Renal cortical epithelial cell (primary cell): ENCODE data around the gene PLCXD1. TPM values are rescaled to one million over a fixed set of nuclear protein-coding genes. Genes with fewer than 3 reads are reported as not detected.
"Not testable (repeated sequence)": the region's sequence is repeated elsewhere in the genome, so short reads cannot be mapped to it uniquely, and the experiment has no call there.

Source experiments
- DNase-seq: peaks from one replicate; pipeline ENCODE4 v3.0.0-alpha.2; 2011; ENCODE audit warnings: low read depth
- total RNA-seq: library from RNA; depleted of rRNA; stranded (reverse); fragments of >200 nt; gene quantifications from 2 replicates; pipeline ENCODE4 v1.2.3, GENCODE V29; 2014

Gene PLCXD1
- total RNA-seq: 10.4 and 20.8 TPM in 2 replicates

GRCh38 chrX:281166-281999 is at the start of gene PLCXD1:
PLCXD1 (plus strand) TSS chrX:281381; CDS start chrX:284188, 2,807 bp downstream.
- DNase-seq: peak; percentile 14

GRCh38 chrX:231637-232277 is 49.4 kb upstream of the PLCXD1 start:
- DNase-seq: not testable (repeated sequence)

- DNase-seq: not testable (repeated sequence)
Observed at GRCh38 chrX:232278-232655, 48.9 kb upstream of the PLCXD1 start.

GRCh38 chrX:236201-236600 is 45.0 kb upstream of the PLCXD1 start:
- not testable (repeated sequence) for DNase-seq

GRCh38 chrX:250965-251364 is 30.2 kb upstream of the PLCXD1 start:
- no peak for DNase-seq

GRCh38 chrX:251396-252243 is 29.6 kb upstream of the PLCXD1 start:
- not testable (repeated sequence) for DNase-seq

- DNase-seq: no peak
Observed at GRCh38 chrX:252244-252956, 28.8 kb upstream of the PLCXD1 start.

GRCh38 chrX:252957-253291 is 28.3 kb upstream of the PLCXD1 start:
- no peak for DNase-seq

GRCh38 chrX:253451-254297 is 27.5 kb upstream of the PLCXD1 start:
- no peak for DNase-seq

GRCh38 chrX:254630-255215 is 26.5 kb upstream of the PLCXD1 start:
- no peak for DNase-seq

GRCh38 chrX:255923-256331 is 25.3 kb upstream of the PLCXD1 start:
- DNase-seq: no peak

- DNase-seq: not testable (repeated sequence)
Observed at GRCh38 chrX:257054-257453, 24.1 kb upstream of the PLCXD1 start.

GRCh38 chrX:257681-258289 is 23.4 kb upstream of the PLCXD1 start:
- DNase-seq: no peak

GRCh38 chrX:258291-259040 is 22.7 kb upstream of the PLCXD1 start:
- no peak for DNase-seq

GRCh38 chrX:259692-260355 is 21.4 kb upstream of the PLCXD1 start:
- no peak for DNase-seq

GRCh38 chrX:261167-261918 is 19.8 kb upstream of the PLCXD1 start:
- peak; percentile 7 for DNase-seq

- DNase-seq: no peak
Observed at GRCh38 chrX:261919-262352, 19.2 kb upstream of the PLCXD1 start.

- peak; percentile 11 for DNase-seq
Observed at GRCh38 chrX:262381-262909, 18.7 kb upstream of the PLCXD1 start.
